HG02970 (cell line): ENCODE measurements around the gene PID1.

Source experiments
- ATAC-seq: cut with Tn5 transposase; IDR thresholded peaks from one replicate; pipeline ENCODE4 v1.9.1; 2021; ENCODE audit warnings: mild to moderate bottlenecking, moderate library complexity, moderate number of reproducible peaks; ENCODE audit not compliant: unreplicated experiment, low FRiP score

PID1 gene, protein sequence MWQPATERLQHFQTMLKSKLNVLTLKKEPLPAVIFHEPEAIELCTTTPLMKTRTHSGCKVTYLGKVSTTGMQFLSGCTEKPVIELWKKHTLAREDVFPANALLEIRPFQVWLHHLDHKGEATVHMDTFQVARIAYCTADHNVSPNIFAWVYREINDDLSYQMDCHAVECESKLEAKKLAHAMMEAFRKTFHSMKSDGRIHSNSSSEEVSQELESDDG

DNA sequence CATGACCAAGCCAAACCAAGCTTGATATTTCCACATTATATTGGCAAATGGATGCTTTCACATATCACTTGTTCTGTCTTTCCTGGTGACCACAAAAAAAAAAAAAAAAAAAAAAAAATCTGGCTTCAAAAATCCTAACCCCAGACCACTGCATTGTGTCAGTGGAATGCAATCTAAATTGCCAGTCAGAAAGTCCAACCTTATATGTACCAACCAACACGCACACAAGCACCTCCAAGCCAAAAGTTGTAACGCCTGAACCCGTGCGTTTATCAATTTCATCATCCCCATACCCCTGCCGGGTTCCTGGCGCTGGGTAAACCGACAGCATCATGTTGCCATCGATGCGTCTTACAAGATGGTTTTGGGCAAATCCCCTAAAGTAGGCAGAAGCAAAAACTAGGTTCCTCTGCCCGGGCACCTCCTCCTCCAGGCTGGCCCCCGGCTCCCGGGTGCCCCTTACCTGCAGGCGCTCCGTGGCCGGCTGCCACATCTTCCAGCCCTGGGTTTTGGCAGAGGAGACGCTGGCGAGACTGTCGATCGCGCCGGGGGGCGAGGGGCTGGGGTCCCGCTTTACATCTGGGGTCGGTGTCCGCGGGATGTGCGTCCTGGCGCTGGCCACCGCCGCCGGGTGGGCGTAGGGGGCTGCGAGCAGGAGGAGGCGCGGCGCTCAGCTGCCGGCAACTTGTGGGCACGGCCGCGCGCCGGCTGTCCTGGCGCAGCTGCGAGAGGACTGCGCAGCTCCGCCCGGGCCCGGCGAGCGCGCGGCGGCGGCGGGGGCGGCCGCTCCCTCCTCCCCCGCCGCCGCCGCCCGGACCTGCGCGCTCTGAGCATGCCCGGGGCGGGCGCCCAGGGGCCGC lies at the start of gene PID1:
Gene PID1, minus strand, starts transcription at position 737 of the 860 bp plus-strand sequence. Its CDS starts 244 bp downstream, at position 493.
- ATAC-seq: no peak

DNA sequence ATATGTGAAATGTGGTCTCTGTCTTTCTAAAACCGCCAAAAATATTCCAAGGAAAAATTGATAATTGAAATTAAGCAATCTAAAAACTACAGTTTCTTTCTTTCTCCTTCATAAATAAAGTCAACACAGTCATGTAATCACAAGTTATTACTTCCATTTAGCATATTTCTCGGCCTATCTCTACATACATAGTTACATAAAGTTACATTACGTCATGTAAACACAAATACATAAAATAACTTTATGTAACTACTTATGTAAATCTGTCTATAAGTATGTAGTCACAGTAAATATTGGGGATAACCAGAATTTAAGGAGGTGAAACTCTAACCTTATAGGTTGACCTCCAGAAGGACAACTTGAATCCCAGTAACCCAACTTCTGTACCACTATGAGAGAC lies 48.5 kb upstream of the PID1 start:
- ATAC-seq: no peak

- ATAC-seq: no peak
Measured at GRCh38 chr2:229314117-229314516, 43.0 kb upstream of the PID1 start.

- ATAC-seq: no peak
Measured at GRCh38 chr2:229313591-229313990, 42.5 kb upstream of the PID1 start.

DNA sequence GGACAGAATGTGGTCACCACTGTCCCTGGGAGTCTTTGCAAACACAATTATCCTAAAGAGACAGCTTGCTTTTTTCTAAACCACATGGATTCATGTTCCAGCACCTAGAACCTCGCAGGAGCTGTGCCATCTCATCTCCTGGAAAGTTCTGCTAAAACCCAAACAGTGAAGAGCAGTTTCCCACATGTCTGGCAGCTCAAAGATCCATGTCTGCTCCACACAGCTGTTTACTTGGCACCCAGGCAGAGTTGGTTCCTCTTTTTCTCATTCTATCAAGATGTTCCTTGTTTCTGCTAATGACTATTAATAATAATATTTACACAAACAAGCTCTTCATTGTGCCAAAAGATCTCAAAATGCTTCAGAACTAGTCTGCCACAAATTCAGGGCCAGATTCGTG lies 30.1 kb upstream of the PID1 start:
- no peak for ATAC-seq

DNA sequence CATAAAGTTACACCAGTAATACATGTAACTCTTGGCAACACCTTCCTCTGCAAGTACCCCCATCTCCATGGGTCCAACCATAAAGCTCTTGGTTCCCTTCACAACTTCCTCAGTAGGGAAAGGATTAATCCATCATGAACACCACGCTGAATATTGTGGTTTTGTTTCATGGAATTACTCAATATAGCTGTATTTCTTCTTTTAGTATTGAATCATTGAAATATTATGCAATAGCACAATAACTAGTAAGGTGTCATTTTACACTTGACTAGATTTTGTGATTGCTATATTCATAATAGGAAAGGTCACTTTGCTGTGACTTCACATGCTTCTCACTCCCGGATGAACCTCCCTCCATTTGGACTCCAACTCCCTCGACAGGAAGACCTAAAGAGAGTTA lies 29.7 kb upstream of the PID1 start:
- ATAC-seq: no peak

DNA sequence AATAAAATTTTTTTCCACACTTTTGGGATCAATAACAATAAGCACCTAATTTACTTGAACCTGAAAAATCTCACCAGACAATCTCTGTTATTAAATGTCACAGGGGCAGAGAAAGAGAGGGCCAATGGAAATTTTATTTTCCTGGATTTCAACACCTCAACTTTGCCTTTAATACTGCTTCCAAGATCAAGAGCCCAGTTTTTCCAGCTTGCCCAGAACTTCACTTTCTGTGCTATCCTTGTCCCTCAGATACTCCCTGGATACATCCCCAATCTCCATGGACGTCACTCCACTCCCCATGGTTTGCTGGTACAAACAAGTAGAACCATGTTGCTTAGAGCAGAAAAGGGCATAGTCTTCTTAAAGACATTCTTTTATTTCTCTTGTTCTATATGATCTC lies 29.3 kb upstream of the PID1 start:
- no peak for ATAC-seq

DNA sequence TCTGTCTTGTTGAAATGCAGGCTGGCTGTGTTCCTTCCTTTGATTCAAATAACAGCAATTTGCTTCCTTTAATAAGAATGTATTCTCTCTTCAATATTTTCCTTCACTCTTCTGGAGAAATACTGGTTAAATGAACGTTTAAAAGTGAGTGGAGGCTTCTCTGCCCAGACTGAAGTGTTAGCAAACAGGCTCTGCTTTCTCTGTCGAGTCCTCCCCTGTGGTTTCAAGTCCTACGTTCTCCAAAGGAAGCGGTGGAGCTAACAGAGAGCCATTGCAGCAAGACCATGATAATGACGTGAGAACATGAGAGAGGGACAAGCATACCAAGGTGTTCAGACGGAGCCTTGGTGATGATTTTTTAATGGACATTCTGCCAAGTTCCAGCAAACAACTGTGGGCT lies 26.2 kb upstream of the PID1 start:
- no peak for ATAC-seq

DNA sequence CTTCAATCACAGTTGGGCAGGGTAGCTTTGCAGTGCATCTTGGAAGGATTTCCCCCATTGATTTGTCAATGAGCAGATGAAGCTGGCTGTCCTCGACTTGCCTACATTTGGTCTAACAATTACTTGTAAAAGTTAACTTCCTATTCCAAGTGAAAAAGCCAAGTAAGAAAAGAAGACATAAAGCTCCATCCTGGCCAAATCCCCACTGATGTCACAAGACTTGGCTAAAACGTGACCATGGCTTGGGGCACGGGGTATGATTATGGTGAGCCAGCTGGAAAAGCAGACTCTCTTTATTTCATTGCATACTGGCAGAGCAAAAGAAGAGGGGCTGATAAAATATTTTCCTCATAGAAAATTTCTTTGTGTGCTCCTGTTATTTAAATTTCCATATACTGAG lies 25.4 kb upstream of the PID1 start:
- ATAC-seq: no peak

DNA sequence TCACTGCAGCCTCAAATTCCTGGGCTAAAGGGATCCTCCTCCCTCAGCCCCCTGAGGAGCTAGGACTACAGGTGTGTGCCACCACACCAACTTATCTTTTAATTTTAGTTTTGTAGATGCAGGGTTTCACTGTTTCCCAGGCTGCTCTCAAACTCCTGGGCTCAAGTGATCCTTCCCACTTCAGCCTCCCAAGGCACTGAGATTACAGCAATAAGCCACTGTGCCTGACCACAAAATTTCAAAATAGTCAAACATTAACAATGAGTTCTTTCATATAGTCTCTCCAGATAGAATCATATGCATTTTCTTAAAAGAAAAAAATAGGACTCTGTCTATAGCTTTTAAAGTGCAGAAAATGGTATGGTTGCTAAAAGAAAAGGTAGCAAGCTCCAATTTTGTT lies 24.9 kb upstream of the PID1 start:
- no peak for ATAC-seq

GRCh38 chr2:229287823-229288222 lies 16.7 kb upstream of the PID1 start:
- no peak for ATAC-seq

DNA sequence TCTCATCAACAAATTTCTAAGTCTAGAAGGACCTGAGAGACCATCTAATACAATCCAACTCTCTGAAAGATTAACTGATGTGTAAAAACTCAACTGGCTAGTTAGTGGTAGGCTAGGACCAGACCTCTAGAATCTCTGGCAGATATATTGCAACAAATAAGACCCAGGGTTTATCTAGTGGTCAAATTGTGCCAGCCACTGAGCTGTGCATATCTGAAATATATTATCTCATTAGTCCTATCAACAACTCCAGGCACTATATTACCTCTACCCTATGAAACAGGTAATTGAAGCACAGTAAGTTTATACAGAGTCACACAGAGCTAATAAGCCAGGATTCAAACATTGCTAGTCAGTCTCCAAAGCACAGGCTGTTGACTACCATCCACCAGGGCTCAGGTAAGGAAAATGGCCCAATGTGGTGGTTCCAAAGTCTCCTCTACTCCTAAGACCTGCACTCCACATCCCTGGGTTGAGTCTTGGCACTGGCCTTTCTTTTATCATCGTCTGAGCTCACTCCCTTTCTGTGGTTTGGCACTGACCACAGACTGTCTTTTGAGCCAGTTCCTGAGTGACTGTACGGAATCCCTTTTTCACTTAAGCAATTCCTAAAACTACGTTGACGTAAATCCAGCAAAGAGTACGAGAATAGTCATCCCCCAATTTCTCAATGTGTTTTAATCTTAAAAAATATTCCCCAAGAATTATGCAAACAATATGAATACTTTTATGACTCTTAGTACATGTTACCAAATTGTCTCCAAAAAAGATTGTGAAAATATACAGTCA lies 11.9 kb upstream of the PID1 start:
- no peak for ATAC-seq

GRCh38 chr2:229279516-229279915 lies 8.4 kb upstream of the PID1 start:
- no peak for ATAC-seq

GRCh38 chr2:229275506-229275905 lies 4.4 kb upstream of the PID1 start:
- no peak for ATAC-seq

- no peak for ATAC-seq
Measured at GRCh38 chr2:229273723-229274338, 2.7 kb upstream of the PID1 start.

- ATAC-seq: no peak
Measured at GRCh38 chr2:229273006-229273722, 2.1 kb upstream of the PID1 start.

- no peak for ATAC-seq
Measured at GRCh38 chr2:229269941-229270340, 1.1 kb downstream of the PID1 start.

DNA sequence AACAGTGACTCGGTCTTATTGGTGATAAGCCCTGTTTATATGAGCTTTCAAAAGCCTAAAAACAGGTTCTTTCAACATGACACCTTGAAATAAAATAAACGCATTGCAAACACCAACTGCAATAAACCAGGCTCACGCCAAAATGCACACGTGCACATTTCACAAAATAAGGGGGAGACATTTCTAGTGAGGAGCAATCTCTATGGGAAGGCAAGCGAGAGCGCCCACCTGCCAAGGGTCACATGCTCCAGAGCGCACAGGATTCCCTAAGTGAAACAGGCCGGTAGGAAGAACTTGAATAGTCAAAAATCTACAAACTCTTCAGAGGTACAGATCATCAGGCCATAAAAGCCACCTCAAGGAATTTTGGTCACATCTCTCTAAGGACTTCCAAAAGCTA lies 1.9 kb downstream of the PID1 start:
- no peak for ATAC-seq

DNA sequence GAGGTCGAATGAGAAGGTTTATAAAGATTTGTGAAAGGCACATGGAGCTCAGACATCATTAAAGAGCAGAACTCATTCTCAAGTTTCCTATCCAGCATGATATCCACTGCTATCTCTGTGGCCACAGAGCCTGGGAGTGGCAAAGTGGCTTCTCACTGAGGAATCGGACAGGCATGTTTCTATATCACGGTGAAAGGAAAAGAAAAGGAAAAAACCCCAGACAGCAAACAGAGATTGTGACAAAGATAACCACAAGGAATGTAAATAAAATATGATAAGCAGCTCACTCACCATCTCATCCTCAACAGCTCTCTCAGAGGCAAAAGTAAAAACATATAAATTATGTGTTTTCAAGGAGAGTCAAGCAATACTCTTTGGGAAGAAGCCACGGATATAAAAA lies 2.5 kb downstream of the PID1 start:
- no peak for ATAC-seq

DNA sequence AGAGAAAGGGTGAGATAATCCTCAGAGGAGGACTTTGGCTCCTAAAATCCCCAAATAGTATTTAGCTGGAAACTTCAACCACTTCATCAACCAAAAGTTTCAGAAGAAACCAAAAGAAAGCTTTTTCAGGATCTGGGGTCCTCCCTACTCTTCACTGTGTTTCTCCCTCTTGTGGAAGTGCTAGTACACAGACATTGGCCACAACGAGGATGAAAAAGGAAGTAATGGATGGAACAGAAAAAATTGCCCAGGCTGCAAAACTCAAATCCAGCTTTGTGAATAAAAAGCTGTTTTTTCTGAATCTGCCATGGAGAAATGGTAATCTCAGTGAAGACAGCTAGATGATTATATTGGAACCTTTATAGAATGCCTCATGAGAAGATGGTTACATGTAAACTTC lies 4.0 kb downstream of the PID1 start:
- ATAC-seq: no peak
